Muscle layer of colon (tissue), 2 donors: ENCODE data around the gene AKT1.

Source experiments
- H3K27ac ChIP-seq: one replicate; pipeline ENCODE4 v1.7.0; 2013; ENCODE audit warnings: low read depth, mild to moderate bottlenecking, low read length, moderate library complexity
- H3K27me3 ChIP-seq, 2 donors: one replicate each; pipeline ENCODE4 v1.7.0; 2013; ENCODE audit warnings: low read length in 2 of 2, mild to moderate bottlenecking in 2 of 2; ENCODE audit not compliant: insufficient read depth in 2 of 2, control insufficient read depth in 1 of 2
- H3K36me3 ChIP-seq: one replicate; pipeline ENCODE4 v1.7.0; 2013; ENCODE audit warnings: mild to moderate bottlenecking, low read length; ENCODE audit not compliant: insufficient read depth
- H3K4me1 ChIP-seq: one replicate; pipeline ENCODE4 v1.7.0; 2013; ENCODE audit warnings: mild to moderate bottlenecking, low read length; ENCODE audit not compliant: insufficient read depth
- H3K4me3 ChIP-seq, 2 donors: one replicate each; pipeline ENCODE4 v1.7.0; 2013; ENCODE audit warnings: low read length in 2 of 2, low read depth in 1 of 2, mild to moderate bottlenecking in 1 of 2, moderate library complexity in 1 of 2
- H3K9ac ChIP-seq: one replicate; pipeline ENCODE4 v1.7.0; 2013; ENCODE audit warnings: low read length
- H3K9me3 ChIP-seq: one replicate; pipeline ENCODE4 v1.7.0; 2013; ENCODE audit warnings: mild to moderate bottlenecking, low read length
- donor health status: abdominal sarcoma.
- donor health status: Adenocarcinoma of cecum.

Gene AKT1

GRCh38 chr14:104788161-104788818, 7.3 kb downstream of the AKT1 start:
- peaks cover 9% of the 10 kb centered on the region for H3K36me3 ChIP-seq
- no peak overlapping the region for H3K4me3 ChIP-seq

GRCh38 chr14:104787736-104788135, 7.8 kb downstream of the AKT1 start:
- no peaks in the 10 kb centered on the region for H3K27me3 ChIP-seq
- no peak overlapping the region for H3K9ac ChIP-seq
- no peaks in the 10 kb centered on the region for H3K9me3 ChIP-seq
- H3K4me3 ChIP-seq, result no peak overlapping the region
- peaks cover 17% of the 10 kb centered on the region for H3K4me1 ChIP-seq
- H3K36me3 ChIP-seq, result peaks cover 9% of the 10 kb centered on the region
- no peak overlapping the region for H3K27ac ChIP-seq

More at GRCh38 chr14:104788161-104788818, 7.3 kb downstream of the AKT1 start:
- H3K9me3 ChIP-seq, result no peaks in the 10 kb centered on the region
- H3K27ac ChIP-seq, result no peak overlapping the region
- no peaks in the 10 kb centered on the region for H3K27me3 ChIP-seq
- peaks cover 23% of the 10 kb centered on the region for H3K4me1 ChIP-seq
- H3K9ac ChIP-seq, result no peak overlapping the region

DNA sequence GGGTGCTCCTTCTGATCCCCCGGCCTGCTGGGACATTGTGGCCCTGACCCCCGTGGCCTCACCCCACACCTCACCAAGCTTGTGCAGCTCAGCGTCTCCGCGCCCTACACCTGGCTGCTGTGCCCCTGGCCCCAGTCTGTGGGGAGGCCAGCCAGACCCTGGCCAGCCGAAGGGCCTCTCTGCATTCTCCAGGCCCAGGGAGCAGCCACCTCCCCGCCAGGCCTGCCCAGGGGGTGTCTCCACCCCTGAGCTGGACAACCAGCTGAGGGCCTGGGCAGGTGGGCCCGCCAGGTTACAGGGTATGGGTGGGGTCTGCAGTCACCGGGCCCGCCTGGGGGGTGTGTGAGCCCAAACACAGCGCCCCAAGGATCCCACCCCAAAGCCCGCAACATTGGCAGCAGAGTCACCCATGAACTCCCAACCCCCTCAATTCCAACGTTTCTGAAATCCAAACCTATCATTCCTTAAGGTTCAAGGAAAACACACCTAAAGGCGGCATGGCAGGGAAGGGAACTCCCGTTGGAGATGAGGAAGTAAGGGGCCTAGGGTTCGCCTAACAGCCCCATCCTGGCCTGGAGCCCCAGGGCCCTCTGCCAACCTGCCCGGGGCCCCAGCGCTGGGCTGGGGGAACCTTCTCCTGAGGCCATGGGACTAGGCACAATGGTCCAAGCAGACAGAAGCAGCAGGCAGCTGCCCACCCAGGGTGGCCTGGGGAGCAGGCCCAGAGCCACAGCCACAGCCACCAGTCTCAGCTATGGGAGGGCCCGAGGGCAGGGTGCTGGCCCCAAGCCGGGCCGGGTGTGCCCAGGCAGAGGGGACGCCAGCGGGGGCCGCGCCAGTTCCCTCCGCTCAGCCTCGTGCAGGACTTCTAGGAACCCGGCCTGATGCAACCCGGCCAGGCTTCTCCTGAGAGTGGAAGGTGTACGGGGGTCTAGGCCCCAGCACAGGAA, 8.5 kb downstream of the AKT1 start:
- no peak overlapping the region for H3K9ac ChIP-seq
- peaks cover 10% of the 10 kb centered on the region for H3K4me1 ChIP-seq
- H3K27me3 ChIP-seq, result no peaks in the 10 kb centered on the region
- H3K9me3 ChIP-seq, result no peaks in the 10 kb centered on the region
- no peak overlapping the region for H3K27ac ChIP-seq
- H3K36me3 ChIP-seq, result peaks cover 8% of the 10 kb centered on the region
- no peak overlapping the region for H3K4me3 ChIP-seq

DNA sequence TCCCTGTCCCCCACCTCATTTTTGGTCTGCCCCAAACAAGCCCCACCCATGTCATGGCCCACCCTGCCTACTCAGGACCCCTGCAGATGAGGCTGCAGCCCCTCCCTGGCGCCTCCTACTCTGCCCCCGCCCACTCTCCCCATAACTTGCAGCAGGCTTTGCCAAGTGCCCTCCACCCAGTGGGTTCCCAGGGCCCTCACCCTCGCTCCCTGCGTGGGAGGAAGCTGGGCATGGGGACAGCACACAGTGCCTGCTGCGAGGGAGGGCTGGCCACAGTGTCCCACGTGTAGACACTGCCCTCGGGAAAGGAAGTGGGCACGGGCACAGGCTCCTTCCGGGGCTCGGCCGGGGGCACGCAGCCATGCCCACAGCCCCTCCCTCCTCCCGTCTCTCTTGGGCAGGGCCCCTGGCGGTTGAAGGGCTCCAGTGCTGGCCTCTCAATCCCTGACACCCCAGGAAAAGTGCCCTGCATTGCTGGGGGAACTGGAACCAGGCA, 9.4 kb downstream of the AKT1 start:
- H3K27ac ChIP-seq, result no peak overlapping the region
- H3K9ac ChIP-seq, result no peak overlapping the region
- H3K27me3 ChIP-seq, result no peaks in the 10 kb centered on the region
- peaks cover 7% of the 10 kb centered on the region for H3K4me1 ChIP-seq
- H3K9me3 ChIP-seq, result no peaks in the 10 kb centered on the region
- H3K4me3 ChIP-seq, result no peak overlapping the region
- H3K36me3 ChIP-seq, result no peaks in the 10 kb centered on the region

DNA sequence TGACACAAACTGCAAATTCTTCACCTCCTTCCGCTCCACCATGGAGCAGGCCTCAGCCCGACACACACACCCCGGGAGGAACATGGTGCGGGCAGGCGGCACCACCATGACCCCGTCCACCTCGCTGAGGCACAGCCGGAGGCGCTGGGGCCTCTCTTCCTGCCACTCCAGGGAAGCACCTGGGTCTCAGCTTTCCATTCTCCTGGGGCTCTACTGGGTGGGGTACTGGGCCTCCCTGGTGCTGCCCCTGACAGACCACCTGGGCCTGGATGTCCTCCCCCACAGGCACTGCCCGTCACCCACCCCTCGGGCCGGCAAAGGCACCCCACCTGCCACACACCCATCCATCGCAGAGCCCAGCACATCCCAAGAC, 9.9 kb downstream of the AKT1 start:
- Histone ChIP-seq H3K4me3 (no peak overlapping the region), H3K27me3 (no peaks in the 10 kb centered on the region), H3K9ac (no peak overlapping the region), H3K4me1 (peaks cover 7% of the 10 kb centered on the region), H3K36me3 (no peaks in the 10 kb centered on the region), H3K9me3 (no peaks in the 10 kb centered on the region), H3K27ac (no peak overlapping the region)

DNA sequence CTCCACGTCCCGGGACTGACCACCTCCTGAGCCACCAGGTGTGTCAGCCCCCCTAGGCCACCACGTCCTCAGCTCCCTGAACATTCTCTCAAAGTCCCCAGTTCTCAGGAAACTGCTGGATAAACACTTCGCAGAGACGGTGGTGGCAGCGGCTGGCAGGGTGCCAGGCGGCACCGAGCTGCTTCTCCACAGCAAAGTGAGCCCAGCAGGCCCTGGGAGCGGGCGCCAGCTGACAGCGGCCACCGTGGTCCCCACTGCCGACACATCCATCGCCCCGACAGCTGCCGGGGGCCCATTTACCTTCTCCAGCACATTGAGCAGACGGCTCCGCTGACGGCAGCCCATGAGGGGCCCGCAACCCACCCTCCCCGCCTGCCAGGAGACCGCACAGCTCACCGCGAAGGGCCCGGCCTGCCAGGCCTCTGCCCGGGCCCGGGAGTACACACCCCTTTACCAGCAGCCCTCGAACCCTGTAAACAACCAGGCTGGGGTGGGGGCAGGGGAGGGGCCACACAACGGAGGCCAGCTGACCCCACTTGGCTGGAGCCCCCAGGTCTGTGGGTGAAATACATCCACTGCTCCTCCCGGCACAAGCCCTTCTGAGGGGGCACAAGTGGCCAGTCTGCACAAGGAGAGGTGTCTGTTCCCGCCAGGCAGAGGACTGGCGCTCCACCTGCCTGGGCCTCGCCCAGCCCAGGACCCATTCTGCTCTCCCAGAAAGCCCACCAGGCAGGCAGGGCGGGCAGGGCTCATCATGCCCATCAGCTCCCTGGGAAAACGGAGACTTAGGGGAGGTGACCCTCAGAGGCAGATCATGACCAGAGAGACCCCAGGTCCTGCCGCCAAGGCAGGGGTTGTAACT, 10.5 kb downstream of the AKT1 start:
- Histone ChIP-seq H3K36me3 (no peaks in the 10 kb centered on the region), H3K4me1 (peaks cover 7% of the 10 kb centered on the region), H3K27ac (peak overlapping the region; percentile 3), H3K4me3 (no peak overlapping the region), H3K9ac (no peak overlapping the region), H3K27me3 (no peaks in the 10 kb centered on the region), H3K9me3 (no peaks in the 10 kb centered on the region)

DNA sequence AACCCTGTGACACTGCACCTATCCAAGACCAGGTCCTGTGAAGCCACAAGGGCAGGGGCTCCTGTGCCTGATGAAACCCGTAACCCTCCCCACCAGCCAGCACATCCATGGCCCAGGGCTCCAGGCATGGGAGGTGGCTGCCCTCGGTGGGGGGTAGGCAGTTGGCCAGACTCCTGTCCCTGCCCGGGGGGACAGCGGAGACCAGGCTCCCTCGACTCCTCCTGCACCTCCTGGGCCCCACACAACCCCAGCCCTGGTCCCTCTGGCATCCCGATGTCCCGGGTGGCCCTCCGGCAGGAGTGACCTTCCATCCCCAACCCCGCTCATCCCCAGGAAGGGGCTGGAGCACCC, 11.4 kb downstream of the AKT1 start:
- no peaks in the 10 kb centered on the region for H3K36me3 ChIP-seq
- H3K27ac ChIP-seq, result peak overlapping the region; percentile 3
- H3K4me1 ChIP-seq, result peaks cover 7% of the 10 kb centered on the region
- no peak overlapping the region for H3K4me3 ChIP-seq
- no peaks in the 10 kb centered on the region for H3K9me3 ChIP-seq
- no peaks in the 10 kb centered on the region for H3K27me3 ChIP-seq
- H3K9ac ChIP-seq, result no peak overlapping the region

GRCh38 chr14:104783484-104784217, 11.9 kb downstream of the AKT1 start:
- H3K9me3 ChIP-seq, result no peaks in the 10 kb centered on the region
- no peaks in the 10 kb centered on the region for H3K36me3 ChIP-seq
- peaks cover 7% of the 10 kb centered on the region for H3K4me1 ChIP-seq
- H3K27ac ChIP-seq, result no peak overlapping the region
- H3K27me3 ChIP-seq, result no peaks in the 10 kb centered on the region
- H3K4me3 ChIP-seq, result no peak overlapping the region
- no peak overlapping the region for H3K9ac ChIP-seq

- Histone ChIP-seq H3K27me3 (no peaks in the 10 kb centered on the region), H3K4me1 (peaks cover 7% of the 10 kb centered on the region), H3K4me3 (no peak overlapping the region), H3K27ac (no peak overlapping the region), H3K9ac (no peak overlapping the region), H3K9me3 (no peaks in the 10 kb centered on the region), H3K36me3 (no peaks in the 10 kb centered on the region)
Measured at GRCh38 chr14:104782808-104783139, 12.8 kb downstream of the AKT1 start.

GRCh38 chr14:104782086-104782807, 13.3 kb downstream of the AKT1 start:
- H3K4me1 ChIP-seq, result peaks cover 7% of the 10 kb centered on the region
- no peaks in the 10 kb centered on the region for H3K9me3 ChIP-seq

More at GRCh38 chr14:104782086-104782807, 13.3 kb downstream of the AKT1 start:
- Histone ChIP-seq H3K27me3 (no peaks in the 10 kb centered on the region), H3K36me3 (no peaks in the 10 kb centered on the region), H3K4me3 (no peak overlapping the region), H3K9ac (no peak overlapping the region), H3K27ac (no peak overlapping the region)
